ENCODE measurements around the gene GFOD1.

The GFOD1 gene

DNA sequence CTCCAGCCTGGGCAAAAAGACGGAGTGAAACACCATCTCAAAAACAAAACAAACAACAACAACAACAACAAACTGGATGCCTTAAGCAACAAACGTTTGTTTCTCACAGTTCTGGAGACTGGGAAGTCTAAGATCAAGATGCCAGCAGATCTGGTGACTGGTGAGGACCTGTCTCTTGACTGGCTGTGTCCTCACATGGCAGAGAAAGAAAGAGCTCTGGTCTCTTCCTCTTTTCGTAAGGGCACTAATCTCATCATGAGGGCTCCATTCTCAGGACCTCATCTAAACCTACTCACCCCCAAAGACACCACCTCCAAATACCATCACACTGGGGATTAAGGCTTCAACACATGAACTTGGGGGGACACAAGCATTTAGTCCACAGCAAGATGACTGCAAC is 13.5 kb upstream of the GFOD1 start:
- TF ChIP-seq, protein P1, sequence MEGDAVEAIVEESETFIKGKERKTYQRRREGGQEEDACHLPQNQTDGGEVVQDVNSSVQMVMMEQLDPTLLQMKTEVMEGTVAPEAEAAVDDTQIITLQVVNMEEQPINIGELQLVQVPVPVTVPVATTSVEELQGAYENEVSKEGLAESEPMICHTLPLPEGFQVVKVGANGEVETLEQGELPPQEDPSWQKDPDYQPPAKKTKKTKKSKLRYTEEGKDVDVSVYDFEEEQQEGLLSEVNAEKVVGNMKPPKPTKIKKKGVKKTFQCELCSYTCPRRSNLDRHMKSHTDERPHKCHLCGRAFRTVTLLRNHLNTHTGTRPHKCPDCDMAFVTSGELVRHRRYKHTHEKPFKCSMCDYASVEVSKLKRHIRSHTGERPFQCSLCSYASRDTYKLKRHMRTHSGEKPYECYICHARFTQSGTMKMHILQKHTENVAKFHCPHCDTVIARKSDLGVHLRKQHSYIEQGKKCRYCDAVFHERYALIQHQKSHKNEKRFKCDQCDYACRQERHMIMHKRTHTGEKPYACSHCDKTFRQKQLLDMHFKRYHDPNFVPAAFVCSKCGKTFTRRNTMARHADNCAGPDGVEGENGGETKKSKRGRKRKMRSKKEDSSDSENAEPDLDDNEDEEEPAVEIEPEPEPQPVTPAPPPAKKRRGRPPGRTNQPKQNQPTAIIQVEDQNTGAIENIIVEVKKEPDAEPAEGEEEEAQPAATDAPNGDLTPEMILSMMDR (conservative IDR thresholded peaks at IDR 0.05; ENCODE audit: low read depth, low read length) = no peak
- no peak for DNase-seq (ENCODE audit: low read depth)
- H3K4me3 ChIP-seq (ENCODE audit: low read depth, low read length) = no peak overlapping the region

DNA sequence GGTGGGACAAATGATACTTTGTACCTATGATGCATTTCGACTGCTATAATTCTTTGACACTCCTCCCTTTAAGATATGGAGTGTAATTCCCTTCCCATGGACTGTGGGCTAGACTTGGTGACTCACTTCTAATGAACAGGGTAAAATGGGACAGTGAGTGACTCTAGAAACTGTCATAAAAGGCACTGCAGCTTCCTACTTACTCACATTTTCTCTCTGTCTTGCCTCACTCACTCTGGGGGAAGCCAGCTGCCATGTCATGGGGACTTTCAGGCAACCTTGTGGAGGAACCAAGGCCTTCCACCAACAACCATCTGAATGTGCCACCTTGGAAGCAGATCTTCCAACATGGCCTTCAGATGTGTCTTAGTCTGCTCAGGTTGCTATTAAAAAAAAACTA is 12.9 kb upstream of the GFOD1 start:
- TF ChIP-seq, protein P1 (conservative IDR thresholded peaks at IDR 0.05; ENCODE audit: low read depth, low read length) = no peak
- DNase-seq (ENCODE audit: low read depth) = no peak
- no peak overlapping the region for H3K4me3 ChIP-seq (ENCODE audit: low read depth, low read length)

DNA sequence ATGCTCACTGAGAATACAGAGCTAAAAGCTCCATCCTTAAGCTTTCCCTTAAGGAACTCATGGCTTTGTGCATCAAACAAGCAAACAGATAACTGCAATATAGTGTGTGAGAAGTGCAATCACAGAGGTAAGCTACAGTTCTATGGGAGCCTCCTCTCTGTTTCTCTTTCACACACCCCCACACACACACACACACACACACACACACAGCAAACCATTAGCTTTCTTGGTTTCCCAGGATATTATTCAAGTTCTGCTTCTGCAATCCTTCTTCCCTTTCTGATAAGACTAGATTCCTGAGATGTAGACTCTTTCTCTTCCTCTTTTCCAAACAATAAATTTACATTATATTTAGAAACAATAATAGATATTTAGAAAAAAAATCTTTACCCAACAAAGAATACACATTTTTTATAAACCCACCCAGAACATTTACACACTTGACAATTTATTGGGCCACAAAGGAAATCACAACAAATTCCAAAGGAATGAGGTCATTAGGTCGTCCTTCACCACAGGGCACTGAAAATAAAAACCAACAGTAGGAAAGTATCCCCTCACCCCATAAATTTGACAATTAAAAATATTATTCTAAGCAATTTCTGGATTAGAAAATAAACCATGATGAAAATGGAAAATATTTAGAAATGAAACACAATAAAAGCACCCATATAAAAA is 9.3 kb upstream of the GFOD1 start:
- no peak for DNase-seq (ENCODE audit: low read depth)
- H3K4me3 ChIP-seq (ENCODE audit: low read depth, low read length) = no peak overlapping the region
- TF ChIP-seq, protein P1 (conservative IDR thresholded peaks at IDR 0.05; ENCODE audit: low read depth, low read length) = no peak

DNA sequence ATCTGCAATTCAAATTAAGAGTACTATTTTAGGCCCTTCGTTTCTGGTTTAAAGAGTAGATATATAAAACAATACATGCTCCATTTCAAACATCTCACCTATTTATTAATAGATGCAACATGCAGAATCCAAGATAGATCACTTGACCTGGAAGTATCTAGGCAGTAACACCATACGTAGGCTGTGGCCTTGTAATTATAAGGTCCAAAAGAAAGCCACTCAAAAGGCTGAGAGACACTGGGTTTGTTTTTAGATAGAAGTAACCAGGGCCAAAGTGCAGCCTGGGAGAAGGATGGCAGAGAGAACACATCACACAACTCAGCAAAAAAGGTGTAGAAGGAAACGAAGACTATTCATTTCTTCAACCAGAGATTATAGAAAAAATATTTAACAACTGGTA is 8.4 kb upstream of the GFOD1 start:
- no peak for DNase-seq (ENCODE audit: low read depth)
- no peak overlapping the region for H3K4me3 ChIP-seq (ENCODE audit: low read depth, low read length)
- TF ChIP-seq, protein P1 (conservative IDR thresholded peaks at IDR 0.05; ENCODE audit: low read depth, low read length) = no peak

DNA sequence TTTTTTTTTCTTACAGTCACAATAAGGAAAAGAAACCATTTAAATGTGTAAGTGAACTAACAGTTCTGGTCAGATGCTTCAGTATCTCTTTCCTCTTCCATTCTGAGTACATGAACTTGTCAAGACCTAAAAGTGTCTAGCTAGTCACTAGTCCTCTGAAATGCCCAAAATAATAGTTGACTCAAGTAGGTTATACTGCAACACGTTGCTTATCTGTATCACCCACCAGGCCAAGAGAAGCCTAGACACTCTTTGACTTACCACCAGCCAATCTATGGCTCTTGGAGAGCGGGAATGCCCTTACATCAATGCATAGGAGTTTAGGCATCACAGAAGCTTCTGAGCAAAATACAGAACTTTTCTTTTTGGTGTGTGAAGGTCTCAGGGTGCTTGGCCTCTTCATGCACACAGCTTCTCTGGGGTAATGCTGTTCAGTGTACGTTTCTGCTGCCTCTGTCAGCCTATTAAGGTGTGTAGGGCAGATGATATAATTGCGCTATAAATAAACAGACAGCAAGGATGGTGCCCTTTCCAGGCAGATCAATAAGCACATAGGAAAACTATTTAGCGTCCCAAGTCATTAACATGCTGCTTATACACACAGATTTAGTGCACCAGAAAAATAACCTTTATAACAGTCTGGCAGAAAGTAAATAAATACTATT is 7.8 kb upstream of the GFOD1 start:
- no peak for DNase-seq (ENCODE audit: low read depth)
- TF ChIP-seq, protein P1 (conservative IDR thresholded peaks at IDR 0.05; ENCODE audit: low read depth, low read length) = no peak
- H3K4me3 ChIP-seq (ENCODE audit: low read depth, low read length) = no peak overlapping the region

DNA sequence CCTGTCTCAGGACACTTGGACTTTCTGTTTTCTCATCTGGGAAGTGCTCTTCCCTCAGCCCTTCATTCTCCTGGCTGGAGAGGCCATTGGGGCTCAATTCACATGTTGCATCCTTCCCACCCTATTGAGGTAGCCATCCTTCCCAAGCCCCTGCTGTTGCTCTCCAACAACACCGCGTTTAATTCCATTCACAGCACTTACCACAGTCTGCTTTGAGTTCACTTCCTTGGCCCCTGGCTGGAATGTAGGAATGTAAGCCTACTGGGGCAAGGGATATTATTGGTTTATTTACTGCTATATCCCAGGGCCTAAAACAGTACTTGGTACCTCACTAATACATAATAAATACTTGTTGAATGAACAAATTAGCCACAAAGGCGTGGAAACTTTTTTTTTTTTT is 6.7 kb upstream of the GFOD1 start:
- peak; percentile 28 for DNase-seq (ENCODE audit: low read depth)
- no peak overlapping the region for H3K4me3 ChIP-seq (ENCODE audit: low read depth, low read length)
- TF ChIP-seq, protein P1 (conservative IDR thresholded peaks at IDR 0.05; ENCODE audit: low read depth, low read length) = no peak

DNA sequence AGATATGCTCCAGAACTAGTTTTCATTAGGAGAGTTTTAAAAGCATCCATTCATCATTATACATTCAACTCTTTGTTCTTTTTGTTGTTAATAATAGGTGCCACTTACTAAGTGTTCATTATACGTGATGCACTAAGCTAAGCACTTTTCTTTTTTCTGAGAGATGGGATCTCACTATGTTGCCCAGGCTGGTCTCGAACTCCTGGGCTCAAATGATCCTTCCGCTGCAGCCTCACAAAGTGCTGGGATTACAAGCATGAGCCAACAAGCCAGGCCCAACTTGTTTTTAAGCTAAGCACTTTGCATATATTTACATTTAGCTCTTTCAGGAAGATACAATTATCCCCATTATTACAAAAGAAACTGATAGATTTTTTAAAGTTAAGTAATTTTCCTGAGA is 5.7 kb upstream of the GFOD1 start:
- TF ChIP-seq, protein P1 (conservative IDR thresholded peaks at IDR 0.05; ENCODE audit: low read depth, low read length) = no peak
- no peak overlapping the region for H3K4me3 ChIP-seq (ENCODE audit: low read depth, low read length)
- DNase-seq (ENCODE audit: low read depth) = no peak

Data from choroid plexus epithelial cell (primary cell).